NCI-H1436 (cell line): ENCODE results near the gene KCNJ3.
"Not testable (repeated sequence)": the region's sequence is repeated elsewhere in the genome, so short reads cannot be mapped to it uniquely, and the experiment has no call there.

ENCODE experiments used
- DNase-seq: peaks from one replicate; lab custom pipeline; 2025; lab: John Stamatoyannopoulos, UW

The KCNJ3 gene

DNA sequence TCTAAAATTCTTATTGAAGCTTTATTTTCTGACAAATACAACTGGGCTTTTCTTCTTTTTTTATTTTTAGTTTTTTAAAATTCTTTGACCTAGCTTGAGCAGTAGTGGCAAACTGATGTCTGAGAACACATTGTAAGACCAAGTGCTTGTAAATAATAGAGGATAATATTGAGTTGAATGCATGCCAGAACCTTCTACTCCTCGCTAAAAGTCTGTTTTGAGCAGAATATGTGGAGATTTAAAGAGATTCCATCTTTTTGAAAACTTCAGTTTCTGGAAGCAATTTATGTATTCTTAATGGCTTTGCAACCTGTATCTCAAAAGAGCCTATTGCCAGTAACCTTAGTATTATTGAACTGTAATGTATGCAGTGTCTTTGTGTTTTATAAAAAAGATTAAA is 148.3 kb downstream of the KCNJ3 start:
- DNase-seq = no peak

DNA sequence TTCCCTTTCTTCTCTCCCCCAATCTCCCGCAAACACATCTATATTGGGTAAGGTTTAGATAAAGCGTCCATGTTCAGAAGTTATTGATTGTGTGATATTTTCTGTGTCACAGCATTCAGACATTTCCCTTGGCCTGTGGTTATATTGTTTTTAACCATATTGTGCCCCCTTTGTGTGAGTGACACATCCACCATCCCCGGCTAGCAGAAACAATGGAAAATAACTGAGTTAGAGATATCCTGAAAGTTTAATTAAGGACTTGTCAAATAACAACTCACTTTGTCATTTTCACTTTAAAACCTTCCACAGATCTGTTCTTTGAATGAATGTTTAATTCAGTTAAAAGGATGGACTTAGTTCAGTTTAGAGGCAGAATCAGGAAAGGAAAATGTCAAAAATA is 151.0 kb downstream of the KCNJ3 start:
- DNase-seq = no peak

DNA sequence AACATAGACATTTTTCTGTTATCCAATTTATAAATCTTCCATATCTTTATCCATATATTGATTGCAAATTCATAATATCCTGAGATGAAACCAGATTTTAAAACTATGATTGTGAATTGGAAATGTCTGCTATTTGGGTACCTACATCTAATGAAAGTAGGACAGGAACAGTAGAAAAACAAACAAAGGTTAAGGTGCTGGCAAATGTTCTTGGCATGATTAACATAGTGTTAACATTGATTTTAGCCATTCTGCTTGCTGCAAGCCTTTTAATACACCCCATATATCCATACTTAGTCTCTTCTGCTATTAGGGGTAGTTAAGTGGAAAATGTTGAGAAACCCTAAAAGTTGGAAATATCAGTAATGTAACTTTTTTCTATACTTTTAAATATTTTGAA is 152.0 kb downstream of the KCNJ3 start:
- DNase-seq = no peak

DNA sequence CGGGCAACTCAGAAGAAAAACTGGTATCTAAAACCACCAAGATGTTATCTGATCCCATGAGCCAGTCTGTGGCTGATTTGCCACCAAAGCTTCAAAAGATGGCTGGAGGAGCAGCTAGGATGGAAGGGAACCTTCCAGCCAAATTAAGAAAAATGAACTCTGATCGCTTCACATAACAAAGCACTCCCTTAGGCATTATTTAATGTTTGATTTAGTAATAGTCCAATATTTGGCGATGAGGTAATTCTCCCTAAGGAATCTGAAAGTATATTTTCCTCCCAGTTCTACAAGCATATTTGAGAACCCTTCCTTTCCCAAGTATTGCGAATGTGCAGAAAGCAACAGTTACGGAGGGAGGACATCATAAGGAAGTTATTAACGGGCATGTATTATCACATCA is 156.6 kb downstream of the KCNJ3 start:
- no peak for DNase-seq

DNA sequence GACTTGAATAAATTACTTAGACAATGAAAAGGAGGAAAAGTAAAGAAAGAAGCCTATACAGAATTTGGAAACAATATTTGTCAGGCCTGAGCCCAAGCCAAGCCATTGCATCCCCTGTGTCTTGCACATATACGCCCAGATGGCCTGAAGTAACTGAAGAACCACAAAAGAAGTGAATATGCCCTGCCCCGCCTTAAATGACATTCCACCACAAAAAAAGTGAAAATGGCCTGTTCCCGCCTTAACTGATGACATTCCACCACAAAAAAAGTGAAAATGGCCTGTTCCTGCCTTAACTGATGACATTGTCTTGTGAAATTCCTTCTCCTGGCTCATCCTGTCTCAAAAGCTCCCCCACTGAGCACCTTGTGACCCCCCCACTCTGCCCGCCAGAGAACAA is 168.7 kb downstream of the KCNJ3 start:
- DNase-seq = not testable (repeated sequence)

DNA sequence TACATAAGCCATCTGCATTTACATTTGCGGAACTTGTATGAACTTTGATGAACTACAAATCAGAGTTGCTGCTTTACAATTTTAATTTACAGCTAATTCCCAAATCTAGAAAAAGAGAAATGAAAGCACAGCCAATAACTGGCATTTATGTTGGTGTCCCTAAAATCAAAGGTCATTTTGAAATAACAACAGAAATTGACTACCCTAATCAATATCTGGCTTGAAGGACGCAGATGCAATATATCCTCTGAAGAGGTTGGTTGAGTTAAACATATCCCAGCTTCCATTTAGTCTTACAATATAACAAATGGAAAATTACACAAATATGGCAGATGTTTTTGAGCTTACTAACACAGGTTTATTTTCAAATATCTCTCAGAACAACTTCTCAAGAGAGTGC is 177.5 kb downstream of the KCNJ3 start:
- no peak for DNase-seq

DNA sequence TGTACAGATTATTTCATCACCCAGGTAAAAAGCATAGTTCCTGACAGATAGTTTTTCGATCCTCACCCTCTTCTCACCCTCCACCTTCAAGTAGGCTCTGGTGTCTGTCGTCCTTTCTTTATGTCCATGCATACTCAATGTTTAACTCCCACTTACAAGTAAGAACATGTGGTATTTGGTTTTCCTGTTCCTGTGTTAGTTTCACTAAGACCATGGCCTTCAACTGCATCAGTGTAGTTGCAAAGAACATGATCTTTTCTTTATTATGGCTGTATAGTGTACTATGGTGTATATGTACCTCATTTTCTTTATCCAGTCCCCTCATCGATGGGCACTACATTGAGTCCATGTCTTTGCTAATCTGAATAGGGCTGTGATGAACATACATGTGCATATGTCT is 184.2 kb downstream of the KCNJ3 start:
- no peak for DNase-seq

DNA sequence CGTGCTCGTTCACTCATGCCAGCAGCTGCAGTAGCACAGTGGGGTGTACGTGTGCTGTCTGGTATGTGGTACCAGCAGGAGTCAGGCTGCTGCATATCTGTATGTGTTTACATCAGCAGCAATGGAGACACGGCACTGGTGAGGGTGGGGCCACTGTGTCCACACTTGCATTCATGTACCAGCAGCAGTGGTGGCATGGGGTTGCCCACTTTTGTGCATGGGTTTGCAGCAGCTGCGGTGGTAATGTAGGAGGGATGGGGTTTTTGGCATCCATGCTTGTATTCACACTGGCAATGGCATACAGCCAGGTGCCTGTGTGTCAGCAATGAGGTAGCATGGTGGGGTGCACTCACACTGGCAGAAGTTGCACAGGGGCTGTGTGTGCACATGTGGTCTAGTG is 187.8 kb downstream of the KCNJ3 start:
- no peak for DNase-seq

DNA sequence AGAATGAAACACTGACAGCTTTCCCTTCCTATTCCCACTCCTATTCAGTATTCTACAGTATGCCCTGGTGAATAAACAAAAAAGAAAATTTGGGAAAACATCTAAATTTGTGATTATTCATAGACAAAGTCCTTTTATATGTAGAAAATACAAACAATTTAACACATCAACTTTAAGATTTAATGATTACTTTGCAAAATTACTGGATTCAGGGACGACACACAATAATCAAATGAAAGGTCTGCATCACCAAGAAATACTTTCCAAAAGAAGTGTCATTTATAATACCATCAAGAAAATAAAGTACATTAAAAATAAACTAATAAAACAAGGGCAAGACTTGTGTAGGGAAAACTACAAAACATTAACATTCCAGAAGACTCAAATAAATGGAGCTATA is 199.8 kb downstream of the KCNJ3 start:
- no peak for DNase-seq

DNA sequence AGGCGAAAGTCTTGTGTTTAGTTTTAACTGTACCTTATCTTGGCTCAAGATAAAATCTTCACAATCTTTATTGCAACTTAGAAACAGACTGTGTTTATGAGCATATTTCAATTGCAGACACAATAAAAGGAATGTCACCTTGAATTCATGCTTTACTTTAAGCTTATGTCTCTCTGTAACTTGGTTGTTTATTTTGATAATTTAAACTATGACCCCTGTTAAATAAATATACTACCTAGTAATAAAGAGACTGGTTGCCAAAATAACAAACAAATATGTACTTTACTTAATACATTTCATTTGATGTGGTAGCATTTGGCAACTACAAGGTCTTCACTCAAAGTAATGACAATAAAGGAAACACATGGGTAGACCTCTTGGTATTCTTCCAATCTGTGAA is 202.6 kb downstream of the KCNJ3 start:
- DNase-seq = no peak
